Progenitor cell of endocrine pancreas (in vitro differentiated cells): Measurements from ENCODE around the gene PANX3. TPM values are rescaled to one million over a fixed set of nuclear protein-coding genes. Genes with fewer than 3 reads are reported as not detected.

Experiments used
- DNase-seq: peaks from one replicate; pipeline ENCODE4 v3.0.0; 2021; ENCODE audit warnings: low spot score; ENCODE audit not compliant: unreplicated experiment
- H3K27ac Mint-ChIP-seq: 2 replicates; pipeline ENCODE4 v1.8.0; 2021; ENCODE audit warnings: mild to moderate bottlenecking, moderate library complexity, mixed read lengths
- H3K27me3 Mint-ChIP-seq: 2 replicates; pipeline ENCODE4 v1.8.0; 2021; ENCODE audit warnings: mixed read lengths
- H3K36me3 Mint-ChIP-seq: 2 replicates; pipeline ENCODE4 v1.8.0; 2022; ENCODE audit warnings: mixed read lengths; ENCODE audit not compliant: insufficient read depth
- H3K4me1 Mint-ChIP-seq: 2 replicates; pipeline ENCODE4 v1.8.0; 2021; ENCODE audit warnings: low read depth, mixed read lengths
- H3K4me3 Mint-ChIP-seq: 2 replicates; pipeline ENCODE4 v1.8.0; 2021; ENCODE audit warnings: low read depth, mild to moderate bottlenecking, moderate library complexity, mixed read lengths
- H3K9me3 Mint-ChIP-seq: 2 replicates; pipeline ENCODE4 v1.8.0; 2021; ENCODE audit warnings: low read depth, mixed read lengths
- total RNA-seq: library from RNA; stranded (reverse); gene quantifications from 2 replicates; pipeline ENCODE4 v1.2.1, GENCODE V29; 2021
- TF ChIP-seq, protein P1 (sequence below): fragments of 200-600 bp; sonication (generic); IDR thresholded peaks from one replicate; pipeline ENCODE4 v1.5.0; 2021; ENCODE audit warnings: antibody characterized with exemption, mild to moderate bottlenecking; ENCODE audit not compliant: unreplicated experiment

PANX3 gene
- total RNA-seq, 1 donor from 2014 or later, result not detected

- Mint-ChIP-seq H3K9me3 (no peaks in the 10 kb centered on the region), H3K36me3 (peaks cover 6% of the 10 kb centered on the region), H3K4me1 (no peaks in the 10 kb centered on the region), H3K27ac (no peak overlapping the region), H3K4me3 (no peak overlapping the region), H3K27me3 (peaks cover 4% of the 10 kb centered on the region)
- DNase-seq, result no peak
- TF ChIP-seq, protein P1, sequence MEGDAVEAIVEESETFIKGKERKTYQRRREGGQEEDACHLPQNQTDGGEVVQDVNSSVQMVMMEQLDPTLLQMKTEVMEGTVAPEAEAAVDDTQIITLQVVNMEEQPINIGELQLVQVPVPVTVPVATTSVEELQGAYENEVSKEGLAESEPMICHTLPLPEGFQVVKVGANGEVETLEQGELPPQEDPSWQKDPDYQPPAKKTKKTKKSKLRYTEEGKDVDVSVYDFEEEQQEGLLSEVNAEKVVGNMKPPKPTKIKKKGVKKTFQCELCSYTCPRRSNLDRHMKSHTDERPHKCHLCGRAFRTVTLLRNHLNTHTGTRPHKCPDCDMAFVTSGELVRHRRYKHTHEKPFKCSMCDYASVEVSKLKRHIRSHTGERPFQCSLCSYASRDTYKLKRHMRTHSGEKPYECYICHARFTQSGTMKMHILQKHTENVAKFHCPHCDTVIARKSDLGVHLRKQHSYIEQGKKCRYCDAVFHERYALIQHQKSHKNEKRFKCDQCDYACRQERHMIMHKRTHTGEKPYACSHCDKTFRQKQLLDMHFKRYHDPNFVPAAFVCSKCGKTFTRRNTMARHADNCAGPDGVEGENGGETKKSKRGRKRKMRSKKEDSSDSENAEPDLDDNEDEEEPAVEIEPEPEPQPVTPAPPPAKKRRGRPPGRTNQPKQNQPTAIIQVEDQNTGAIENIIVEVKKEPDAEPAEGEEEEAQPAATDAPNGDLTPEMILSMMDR, result no peak
Measured at GRCh38 chr11:124656774-124657630, 45.8 kb downstream of the PANX3 start.

- Mint-ChIP-seq H3K27ac (no peak overlapping the region), H3K27me3 (peaks cover 4% of the 10 kb centered on the region), H3K4me3 (no peak overlapping the region), H3K9me3 (no peaks in the 10 kb centered on the region), H3K4me1 (no peaks in the 10 kb centered on the region), H3K36me3 (peaks cover 6% of the 10 kb centered on the region)
- no peak for DNase-seq
- TF ChIP-seq, protein P1, result no peak
Measured at GRCh38 chr11:124657904-124658303, 46.7 kb downstream of the PANX3 start.

GRCh38 chr11:124658501-124658900 is 47.3 kb downstream of the PANX3 start:
- peaks cover 4% of the 10 kb centered on the region for H3K36me3 Mint-ChIP-seq
- H3K4me1 Mint-ChIP-seq, result no peaks in the 10 kb centered on the region
- TF ChIP-seq, protein P1, result no peak
- no peaks in the 10 kb centered on the region for H3K9me3 Mint-ChIP-seq
- H3K27ac Mint-ChIP-seq, result no peak overlapping the region
- H3K4me3 Mint-ChIP-seq, result no peak overlapping the region
- no peaks in the 10 kb centered on the region for H3K27me3 Mint-ChIP-seq
- DNase-seq, result no peak

DNA sequence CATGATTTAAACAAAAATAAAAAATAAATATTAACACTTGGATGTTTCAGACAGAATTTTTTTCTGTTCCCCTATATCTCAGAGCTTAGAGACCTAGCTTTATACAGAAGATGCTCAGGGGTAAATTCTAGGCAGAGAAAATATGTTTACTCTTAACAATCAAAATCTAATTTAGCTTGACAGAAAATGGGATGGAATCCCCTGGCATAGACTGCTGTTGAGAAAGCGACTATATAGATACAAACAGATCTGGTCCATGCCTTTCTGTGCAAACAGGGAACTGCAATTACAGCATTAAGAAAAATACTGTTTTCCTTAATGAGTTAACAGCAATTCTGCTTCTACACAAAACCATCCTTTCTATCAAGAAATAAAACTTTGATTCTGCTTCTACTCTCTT is 47.8 kb downstream of the PANX3 start:
- H3K4me1 Mint-ChIP-seq, result no peaks in the 10 kb centered on the region
- DNase-seq, result no peak
- TF ChIP-seq, protein P1, result no peak
- H3K27ac Mint-ChIP-seq, result no peak overlapping the region
- H3K4me3 Mint-ChIP-seq, result no peak overlapping the region
- H3K9me3 Mint-ChIP-seq, result no peaks in the 10 kb centered on the region
- no peaks in the 10 kb centered on the region for H3K27me3 Mint-ChIP-seq
- peaks cover 4% of the 10 kb centered on the region for H3K36me3 Mint-ChIP-seq

DNA sequence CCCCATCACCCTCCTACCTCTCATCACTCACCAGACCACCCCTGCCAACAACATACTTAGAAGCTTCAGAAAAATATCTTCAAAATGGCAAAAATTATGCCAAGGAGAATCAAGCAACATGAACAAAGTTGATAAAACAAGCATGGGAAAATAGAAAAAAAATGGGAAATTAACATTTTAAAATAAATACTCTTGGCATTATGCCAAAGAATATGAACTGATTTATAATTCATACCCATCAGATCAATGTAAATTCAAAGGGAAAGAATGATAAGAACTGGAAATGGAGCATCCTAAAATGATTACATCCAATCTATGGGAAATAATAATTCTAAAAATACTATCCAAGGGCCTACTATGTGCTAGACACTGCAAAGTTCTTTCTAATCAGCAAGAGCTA is 50.3 kb downstream of the PANX3 start:
- no peaks in the 10 kb centered on the region for H3K9me3 Mint-ChIP-seq
- H3K4me1 Mint-ChIP-seq, result no peaks in the 10 kb centered on the region
- TF ChIP-seq, protein P1, result no peak
- no peak for DNase-seq
- H3K27ac Mint-ChIP-seq, result no peak overlapping the region
- H3K36me3 Mint-ChIP-seq, result peaks cover 7% of the 10 kb centered on the region
- no peaks in the 10 kb centered on the region for H3K27me3 Mint-ChIP-seq
- no peak overlapping the region for H3K4me3 Mint-ChIP-seq
